GM19463 (cell line): ENCODE measurements around the gene PLEKHM1.
"Not testable (repeated sequence)": the region's sequence is repeated elsewhere in the genome, so short reads cannot be mapped to it uniquely, and the experiment has no call there.

Experiments
- ATAC-seq: cut with Tn5 transposase; IDR thresholded peaks from one replicate; pipeline ENCODE4 v1.9.1; 2021; ENCODE audit warnings: mild to moderate bottlenecking, moderate library complexity; ENCODE audit not compliant: unreplicated experiment

PLEKHM1 gene

GRCh38 chr17:45490615-45491433 lies at the start of gene PLEKHM1:
Gene PLEKHM1, minus strand, starts transcription at chr17:45490721. Its CDS starts 8,237 bp downstream, at chr17:45482484.
- ATAC-seq = peak; percentile 96

- not testable (repeated sequence) for ATAC-seq
Observed at GRCh38 chr17:45538168-45538567, 47.6 kb upstream of the PLEKHM1 start.

- not testable (repeated sequence) for ATAC-seq
Observed at GRCh38 chr17:45506072-45506471, 15.6 kb upstream of the PLEKHM1 start.

GRCh38 chr17:45505183-45505582 lies 14.7 kb upstream of the PLEKHM1 start:
- not testable (repeated sequence) for ATAC-seq

- ATAC-seq = not testable (repeated sequence)
Observed at GRCh38 chr17:45501092-45501707, 10.7 kb upstream of the PLEKHM1 start.

- ATAC-seq = not testable (repeated sequence)
Observed at GRCh38 chr17:45500478-45500877, 10.0 kb upstream of the PLEKHM1 start.

GRCh38 chr17:45499208-45499607 lies 8.7 kb upstream of the PLEKHM1 start:
- not testable (repeated sequence) for ATAC-seq

GRCh38 chr17:45498377-45498776 lies 7.9 kb upstream of the PLEKHM1 start:
- not testable (repeated sequence) for ATAC-seq

- not testable (repeated sequence) for ATAC-seq
Observed at GRCh38 chr17:45497449-45497848, 6.9 kb upstream of the PLEKHM1 start.

- ATAC-seq = not testable (repeated sequence)
Observed at GRCh38 chr17:45496507-45496906, 6.0 kb upstream of the PLEKHM1 start.

- ATAC-seq = not testable (repeated sequence)
Observed at GRCh38 chr17:45494556-45494955, 4.0 kb upstream of the PLEKHM1 start.

GRCh38 chr17:45492156-45492555 lies 1.6 kb upstream of the PLEKHM1 start:
- not testable (repeated sequence) for ATAC-seq

- ATAC-seq = peak; percentile 19
Observed at GRCh38 chr17:45490198-45490597, 323 bp downstream of the PLEKHM1 start.

- ATAC-seq = not testable (repeated sequence)
Observed at GRCh38 chr17:45487704-45488103, 2.8 kb downstream of the PLEKHM1 start.

GRCh38 chr17:45483591-45484216 lies 6.8 kb downstream of the PLEKHM1 start:
- not testable (repeated sequence) for ATAC-seq

GRCh38 chr17:45483177-45483576 lies 7.3 kb downstream of the PLEKHM1 start:
- ATAC-seq = not testable (repeated sequence)

GRCh38 chr17:45482317-45482716 lies 8.2 kb downstream of the PLEKHM1 start:
- not testable (repeated sequence) for ATAC-seq

GRCh38 chr17:45475436-45475835 lies 15.1 kb downstream of the PLEKHM1 start:
- not testable (repeated sequence) for ATAC-seq

- ATAC-seq = not testable (repeated sequence)
Observed at GRCh38 chr17:45472249-45472648, 18.3 kb downstream of the PLEKHM1 start.

GRCh38 chr17:45469204-45469563 lies 21.3 kb downstream of the PLEKHM1 start:
- not testable (repeated sequence) for ATAC-seq
